HG03097 (cell line): ENCODE results near the gene CCDC148.

ENCODE experiments used
- ATAC-seq: cut with Tn5 transposase; IDR thresholded peaks from one replicate; pipeline ENCODE4 v1.9.1; 2021; ENCODE audit not compliant: unreplicated experiment, low FRiP score

The CCDC148 gene

DNA sequence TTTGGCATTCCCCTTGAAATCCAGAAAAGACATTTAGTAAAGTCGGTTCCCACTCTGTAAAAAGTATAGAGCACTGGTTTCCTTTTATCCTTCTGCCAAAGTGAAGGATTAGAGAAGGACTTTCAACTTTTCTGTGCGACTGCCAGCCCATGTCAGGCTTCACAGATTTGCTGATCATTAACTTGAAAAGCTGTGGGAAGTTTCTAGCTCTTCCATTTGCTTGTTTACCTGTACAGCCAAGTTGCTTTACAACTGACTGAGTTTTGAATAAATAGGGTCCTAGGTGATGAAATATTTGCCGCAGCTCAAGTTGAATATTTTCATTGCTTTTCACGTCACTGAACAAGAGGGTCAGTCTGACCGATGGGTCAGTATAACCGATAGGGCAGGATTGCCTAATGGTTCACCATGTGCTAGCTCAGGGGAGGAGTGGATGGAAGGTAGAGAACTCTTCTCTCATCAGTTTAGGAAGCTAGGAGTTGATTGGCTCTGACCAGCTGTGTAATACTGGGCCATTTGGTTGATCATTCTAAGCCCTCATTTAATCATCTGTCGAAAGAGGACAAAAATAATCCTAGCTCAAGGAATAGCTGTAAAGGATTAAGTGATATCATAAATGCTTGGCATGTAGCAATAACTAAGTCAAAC lies 324.5 kb downstream of the CCDC148 start:
- ATAC-seq, result no peak

DNA sequence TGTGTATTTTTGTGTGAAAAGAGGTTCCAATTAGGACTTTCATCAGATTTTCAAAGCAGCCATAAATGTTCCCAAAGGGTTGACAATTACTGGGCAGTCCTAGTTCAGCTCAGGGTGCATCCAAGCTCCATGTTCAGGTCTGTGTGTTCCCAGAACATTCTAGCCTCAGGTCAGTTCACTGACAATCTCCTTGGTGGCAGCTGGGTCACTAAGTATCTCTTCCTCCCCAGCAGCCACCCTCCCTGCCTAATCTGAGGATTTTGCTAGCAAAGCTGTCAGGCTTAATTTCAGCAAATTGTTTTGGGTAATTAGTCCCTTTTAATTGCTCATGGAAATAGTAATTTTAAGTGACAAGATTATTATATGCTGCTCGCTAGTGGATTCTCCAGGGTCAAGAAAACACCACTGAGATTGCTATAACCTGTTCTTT lies 325.1 kb downstream of the CCDC148 start:
- ATAC-seq, result no peak

- ATAC-seq, result peak; percentile 77
These were observed 325.6 kb downstream of the CCDC148 start for GRCh38 chr2:158130832-158131473.

- ATAC-seq, result no peak
These were observed 327.5 kb downstream of the CCDC148 start for GRCh38 chr2:158129037-158129436.

DNA sequence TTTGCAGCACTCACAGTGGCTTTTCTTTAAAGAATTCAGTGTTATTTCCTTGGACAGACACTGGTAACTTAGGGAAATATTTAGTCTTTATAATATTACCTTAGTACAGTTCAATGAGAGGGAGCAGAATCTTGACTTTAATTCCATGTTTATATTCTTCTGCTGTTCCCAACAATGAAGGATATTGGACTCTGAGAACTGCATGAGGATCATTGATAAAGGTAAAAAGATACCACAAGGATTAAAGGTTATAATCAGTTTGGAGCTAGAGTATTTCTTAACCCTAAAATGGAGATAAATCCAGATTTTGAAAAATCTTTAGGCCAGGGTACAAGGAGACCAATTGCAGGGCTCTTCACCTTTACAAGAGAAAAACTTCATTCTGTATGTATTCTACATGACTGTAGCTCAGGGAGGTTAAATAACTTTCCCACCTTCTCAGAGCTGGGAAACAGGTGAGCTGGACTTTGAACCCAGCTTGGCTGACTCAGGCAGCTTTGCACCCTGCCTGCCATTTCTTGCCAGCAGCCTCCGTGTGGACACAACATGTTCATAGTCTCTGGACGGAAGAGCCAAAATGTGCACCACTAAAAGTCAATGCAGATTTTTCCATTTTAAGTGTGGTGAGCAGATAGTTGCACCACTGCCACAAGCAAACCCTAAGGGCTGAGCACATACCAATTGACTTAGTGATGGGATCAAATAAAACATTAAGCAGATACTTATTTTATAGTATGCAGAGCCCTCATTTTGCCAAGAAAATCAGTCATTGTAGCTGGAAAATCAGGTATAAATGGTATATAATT lies 328.2 kb downstream of the CCDC148 start:
- ATAC-seq, result no peak

DNA sequence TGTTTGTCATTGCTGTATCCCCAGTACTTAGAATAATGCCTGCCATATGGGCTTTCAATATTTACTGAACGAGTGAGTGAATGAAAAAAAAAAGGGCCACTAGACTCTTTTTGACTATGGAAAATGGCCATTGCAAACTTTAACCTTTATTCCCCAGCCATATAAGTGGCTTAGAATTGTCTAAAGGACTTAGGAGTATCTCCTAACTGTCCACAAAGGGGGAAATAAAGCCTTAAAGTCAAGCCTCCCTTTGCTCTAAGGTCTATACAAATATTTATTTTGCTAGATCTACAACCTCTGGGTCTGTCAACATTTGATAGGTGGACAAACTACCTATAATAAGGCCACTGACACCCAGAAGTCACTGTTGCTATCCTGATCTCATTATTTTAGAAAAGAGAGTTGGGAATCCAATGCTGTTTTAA lies 329.2 kb downstream of the CCDC148 start:
- ATAC-seq, result no peak

DNA sequence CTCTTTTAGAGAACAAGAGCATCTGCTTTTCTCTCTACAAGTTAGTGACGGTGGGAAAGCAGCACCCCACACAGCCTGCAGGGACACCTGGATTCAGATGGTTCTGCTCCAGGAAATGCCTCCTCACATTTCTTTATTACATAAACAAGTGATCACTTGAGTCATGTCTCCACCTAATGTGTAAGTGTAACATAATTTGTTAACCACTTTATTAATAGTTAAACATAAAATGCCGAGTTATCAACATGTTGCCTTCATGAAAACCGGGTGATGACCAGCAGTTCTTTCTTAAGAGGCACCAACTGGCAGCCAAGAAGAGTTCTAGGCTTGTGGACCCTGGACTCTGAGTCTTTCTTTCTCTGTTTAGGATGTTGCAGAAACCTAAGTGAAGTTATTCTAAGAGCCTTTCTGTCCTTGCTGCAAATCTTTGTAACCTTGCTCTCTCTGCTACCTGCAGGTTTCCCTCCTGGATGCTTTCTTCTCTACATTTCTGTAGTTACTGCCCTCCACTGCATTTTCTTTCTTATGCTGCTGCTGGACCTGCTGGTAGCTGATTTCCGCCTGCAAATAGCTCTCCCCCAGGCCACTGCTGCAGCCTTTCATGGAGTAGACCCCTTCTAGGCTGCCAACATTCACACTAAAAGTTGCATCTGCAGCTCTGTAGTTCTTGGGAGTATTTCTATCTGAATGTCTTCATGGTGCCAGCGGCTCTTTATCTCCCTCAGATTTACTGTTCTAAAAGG lies 330.6 kb downstream of the CCDC148 start:
- no peak for ATAC-seq

DNA sequence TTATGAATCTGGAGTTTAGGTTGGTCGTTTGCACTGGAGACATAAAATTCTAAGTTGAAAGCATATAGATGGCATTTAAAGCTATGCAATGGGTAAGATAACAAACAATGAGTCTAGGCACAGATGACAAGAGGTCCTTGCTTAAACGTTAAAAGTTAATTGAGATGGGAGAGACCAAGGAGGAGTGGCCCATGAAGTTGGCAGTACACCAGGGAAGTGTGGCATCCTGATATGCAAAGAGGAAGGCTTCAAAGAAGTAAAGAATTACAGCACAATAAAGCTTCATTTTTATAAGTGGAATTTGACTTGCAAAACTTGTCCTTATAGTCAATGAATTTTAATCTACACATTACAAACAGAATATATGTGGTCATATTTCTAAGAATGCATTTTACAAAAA lies 331.7 kb downstream of the CCDC148 start:
- ATAC-seq, result no peak
